Aorta (tissue), 5 donors: ENCODE measurements around the gene GBE1. TPM values are rescaled to one million over a fixed set of nuclear protein-coding genes. Genes with fewer than 3 reads are reported as not detected.

Experiments
- ATAC-seq: fragments of 200-7000 bp; cut with Tn5 transposase; one replicate; pipeline ENCODE4 v1.9.1; 2022; ENCODE audit warnings: moderate library complexity; ENCODE audit not compliant: low FRiP score
- DNase-seq, 2 donors: peaks; one replicate each; pipeline ENCODE4 v3.0.0-alpha.2; 2020
- H3K27ac ChIP-seq, 2 donors: one replicate each; pipeline ENCODE4 v1.5.1; 2013; ENCODE audit warnings: low read length in 2 of 2, mild to moderate bottlenecking in 2 of 2, moderate library complexity in 2 of 2, control low read depth in 1 of 2, inconsistent platforms in 1 of 2, low read depth in 1 of 2
- H3K27me3 ChIP-seq, 2 donors: one replicate each; pipeline ENCODE4 v1.6.1; 2013; ENCODE audit warnings: control low read depth in 1 of 2, low read length in 1 of 2, mild to moderate bottlenecking in 1 of 2, moderate library complexity in 1 of 2; ENCODE audit not compliant: insufficient read depth in 2 of 2, control insufficient read depth in 1 of 2
- H3K36me3 ChIP-seq, 2 donors: one replicate each; pipeline ENCODE4 v1.6.1; 2013; ENCODE audit warnings: control low read depth in 1 of 2, low read length in 1 of 2, mild to moderate bottlenecking in 1 of 2; ENCODE audit not compliant: insufficient read depth in 2 of 2, control insufficient read depth in 1 of 2
- H3K4me1 ChIP-seq, 2 donors: one replicate each; pipeline ENCODE4 v1.6.1; 2013; ENCODE audit warnings: low read length in 2 of 2, control low read depth in 1 of 2, mild to moderate bottlenecking in 1 of 2, moderate library complexity in 1 of 2; ENCODE audit not compliant: insufficient read depth in 2 of 2, control insufficient read depth in 1 of 2
- H3K4me3 ChIP-seq, 2 donors: one replicate each; pipeline ENCODE4 v1.5.1; 2013; ENCODE audit warnings: low read length in 2 of 2, control low read depth in 1 of 2, mild to moderate bottlenecking in 1 of 2
- H3K9me3 ChIP-seq: one replicate; pipeline ENCODE4 v1.6.1; 2013; ENCODE audit warnings: mild to moderate bottlenecking, low read length; ENCODE audit not compliant: control insufficient read depth
- WGBS, 2 donors: extraction: QIAGEN DNeasy Blood & Tissue Kit; methylation state at CpG; one replicate each; pipeline ENCODE4 v1.1.7; 2013; 5-methylcytosine and 5-hydroxymethylcytosine counted together
- intact Hi-C, 2 donors: fragments of 100-400 bp; cut with DNase I; formaldehyde crosslinking; loops; one replicate each; pipeline versions ENCODE4 v1.14.2 to v1.15.0; 2022
- polyA plus RNA-seq, 2 donors: library from polyadenylated mRNA; stranded (reverse); fragments of 200-250 nt; gene quantifications; one replicate each; pipeline ENCODE4 v1.2.3, GENCODE V29; 2013
- total RNA-seq, 2 donors: library from RNA; stranded (reverse); fragmentation: NEBNext Ultra II Directional; extraction: Animal tissue kit (Norgen Biotek cat#: 25700); gene quantifications; one replicate each; pipeline ENCODE4 v1.2.1, GENCODE V29; 2021
- donor health status: healthy with polysubstance abuse.
- donor health status: Bipolar disorder and iron deficiency.
- donor health status: DM: no; HTN: no; CAD: no.
- donor health status: DM: no; HTN: no; CAD: no.
- donor health status: DM: yes; HTN: yes; CAD: no.

The GBE1 gene
- total and polyA plus RNA-seq, 4 donors = 29.3 to 103 (median 58.0) TPM

- DNase-seq = no peak
- no peaks in the 10 kb centered on the region for H3K27me3 ChIP-seq
- 96 to 100% methylated on average over 3 of the region's 3 CpGs for WGBS, 2 donors
- no peaks in the 10 kb centered on the region for H3K9me3 ChIP-seq
- H3K4me1 ChIP-seq = no peaks in the 10 kb centered on the region
- H3K4me3 ChIP-seq = no peak overlapping the region
- H3K36me3 ChIP-seq = no peaks in the 10 kb centered on the region
- H3K27ac ChIP-seq = no peak overlapping the region
- no peak for ATAC-seq
- intact Hi-C loops = no loop called here
Measured at GRCh38 chr3:81612768-81613167, 148.7 kb downstream of the GBE1 start.

- intact Hi-C loops = no loop called here
- Histone ChIP-seq H3K4me3 (no peak overlapping the region), H3K36me3 (no peaks in the 10 kb centered on the region), H3K9me3 (no peaks in the 10 kb centered on the region), H3K27ac (no peak overlapping the region), H3K27me3 (no peaks in the 10 kb centered on the region), H3K4me1 (no peaks in the 10 kb centered on the region)
- ATAC-seq (no peak), DNase-seq (no peak)
- 36 to 37% methylated on average over 2 of the region's 2 CpGs for WGBS, 2 donors
Measured at GRCh38 chr3:81602781-81603180, 158.7 kb downstream of the GBE1 start.

- Histone ChIP-seq H3K27ac (no peak overlapping the region), H3K36me3 (no peaks in the 10 kb centered on the region), H3K4me1 (no peaks in the 10 kb centered on the region), H3K9me3 (no peaks in the 10 kb centered on the region), H3K4me3 (no peak overlapping the region), H3K27me3 (no peaks in the 10 kb centered on the region)
- intact Hi-C loops = no loop called here
- DNase-seq = no peak
- ATAC-seq = no peak
- 84 to 90% methylated on average over 2 of the region's 2 CpGs for WGBS, 2 donors
Measured at GRCh38 chr3:81601707-81602305, 159.6 kb downstream of the GBE1 start.

GRCh38 chr3:81592101-81592500, 169.3 kb downstream of the GBE1 start:
- DNase-seq = no peak
- Histone ChIP-seq H3K9me3 (no peaks in the 10 kb centered on the region), H3K4me1 (no peaks in the 10 kb centered on the region), H3K27me3 (no peaks in the 10 kb centered on the region), H3K36me3 (no peaks in the 10 kb centered on the region), H3K27ac (no peak overlapping the region), H3K4me3 (no peak overlapping the region)
- 96 to 97% methylated on average over 5 of the region's 5 CpGs for WGBS, 2 donors
- ATAC-seq = no peak
- intact Hi-C loops = no loop called here

GRCh38 chr3:81585937-81586336, 175.5 kb downstream of the GBE1 start:
- WGBS, 2 donors = 87 to 90% methylated on average over 5 of the region's 5 CpGs
- H3K36me3 ChIP-seq = no peaks in the 10 kb centered on the region

GRCh38 chr3:81585056-81585455, 176.4 kb downstream of the GBE1 start:
- no peaks in the 10 kb centered on the region for H3K4me1 ChIP-seq
- intact Hi-C loops = no loop called here
- H3K36me3 ChIP-seq = no peaks in the 10 kb centered on the region
- WGBS, 2 donors = 95 to 96% methylated on average over 2 of the region's 2 CpGs
- ATAC-seq = no peak
- no peak for DNase-seq
- no peaks in the 10 kb centered on the region for H3K9me3 ChIP-seq
- no peak overlapping the region for H3K27ac ChIP-seq
- no peaks in the 10 kb centered on the region for H3K27me3 ChIP-seq
- no peak overlapping the region for H3K4me3 ChIP-seq

More at GRCh38 chr3:81585937-81586336, 175.5 kb downstream of the GBE1 start:
- Histone ChIP-seq H3K4me1 (no peaks in the 10 kb centered on the region), H3K9me3 (no peaks in the 10 kb centered on the region), H3K27ac (no peak overlapping the region), H3K27me3 (no peaks in the 10 kb centered on the region), H3K4me3 (no peak overlapping the region)
- no peak for DNase-seq
- ATAC-seq = no peak
- intact Hi-C loops = no loop called here

GRCh38 chr3:81581966-81582599, 179.4 kb downstream of the GBE1 start:
- no peaks in the 10 kb centered on the region for H3K9me3 ChIP-seq
- 57% methylated on average over 5 of the region's 5 CpGs for WGBS, 2 donors
- no peaks in the 10 kb centered on the region for H3K36me3 ChIP-seq
- H3K27me3 ChIP-seq = no peaks in the 10 kb centered on the region
- no peaks in the 10 kb centered on the region for H3K4me1 ChIP-seq
- DNase-seq = no peak
- intact Hi-C loops = no loop called here
- no peak overlapping the region for H3K4me3 ChIP-seq
- no peak for ATAC-seq
- no peak overlapping the region for H3K27ac ChIP-seq

GRCh38 chr3:81580355-81580754, 181.1 kb downstream of the GBE1 start:
- intact Hi-C loops = no loop called here
- H3K27ac ChIP-seq = no peak overlapping the region
- no peaks in the 10 kb centered on the region for H3K36me3 ChIP-seq
- no peaks in the 10 kb centered on the region for H3K9me3 ChIP-seq
- no peaks in the 10 kb centered on the region for H3K27me3 ChIP-seq
- H3K4me3 ChIP-seq = no peak overlapping the region
- no peak for DNase-seq
- ATAC-seq = no peak
- WGBS, 2 donors = 33% methylated on average over 5 of the region's 5 CpGs
- H3K4me1 ChIP-seq = no peaks in the 10 kb centered on the region

GRCh38 chr3:81579744-81580143, 181.7 kb downstream of the GBE1 start:
- no peak for DNase-seq
- Histone ChIP-seq H3K9me3 (no peaks in the 10 kb centered on the region), H3K27ac (no peak overlapping the region), H3K4me1 (no peaks in the 10 kb centered on the region), H3K27me3 (no peaks in the 10 kb centered on the region), H3K4me3 (no peak overlapping the region), H3K36me3 (no peaks in the 10 kb centered on the region)
- ATAC-seq = no peak
- WGBS, 2 donors = 96 to 98% methylated on average over 2 of the region's 2 CpGs
- intact Hi-C loops = no loop called here
